Retina (tissue), 1 donor: ENCODE measurements around the gene PSD2.
"Not testable (repeated sequence)": the region's sequence is repeated elsewhere in the genome, so short reads cannot be mapped to it uniquely, and the experiment has no call there.

Source experiments
- DNase-seq: peaks from one replicate; pipeline ENCODE4 v3.0.0-alpha.2; 2016

Gene PSD2

GRCh38 chr5:139792655-139793054 is 3.0 kb upstream of the PSD2 start:
- not testable (repeated sequence) for DNase-seq

GRCh38 chr5:139794067-139794846 is 1.4 kb upstream of the PSD2 start:
- DNase-seq: no peak

GRCh38 chr5:139796061-139796806 is 626 bp downstream of the PSD2 start:
- peak; percentile 65 for DNase-seq

- DNase-seq: no peak
Observed at GRCh38 chr5:139797335-139797734, 1.7 kb downstream of the PSD2 start.

GRCh38 chr5:139797856-139798510 is 2.4 kb downstream of the PSD2 start:
- no peak for DNase-seq

GRCh38 chr5:139798883-139799282 is 3.3 kb downstream of the PSD2 start:
- no peak for DNase-seq

GRCh38 chr5:139799359-139799758 is 3.8 kb downstream of the PSD2 start:
- no peak for DNase-seq

- no peak for DNase-seq
Observed at GRCh38 chr5:139803978-139804377, 8.4 kb downstream of the PSD2 start.

- DNase-seq: no peak
Observed at GRCh38 chr5:139804800-139805397, 9.3 kb downstream of the PSD2 start.

- no peak for DNase-seq
Observed at GRCh38 chr5:139805545-139805944, 9.9 kb downstream of the PSD2 start.

GRCh38 chr5:139806111-139806510 is 10.5 kb downstream of the PSD2 start:
- DNase-seq: no peak

- DNase-seq: no peak
Observed at GRCh38 chr5:139806726-139807646, 11.4 kb downstream of the PSD2 start.

GRCh38 chr5:139807647-139808030 is 12.0 kb downstream of the PSD2 start:
- no peak for DNase-seq

- peak; percentile 27 for DNase-seq
Observed at GRCh38 chr5:139808481-139809330, 13.1 kb downstream of the PSD2 start.

GRCh38 chr5:139809331-139809810 is 13.8 kb downstream of the PSD2 start:
- no peak for DNase-seq

- DNase-seq: no peak
Observed at GRCh38 chr5:139810341-139811273, 15.0 kb downstream of the PSD2 start.

- no peak for DNase-seq
Observed at GRCh38 chr5:139811274-139811607, 15.6 kb downstream of the PSD2 start.

- no peak for DNase-seq
Observed at GRCh38 chr5:139812323-139812722, 16.7 kb downstream of the PSD2 start.

- no peak for DNase-seq
Observed at GRCh38 chr5:139812836-139813805, 17.5 kb downstream of the PSD2 start.
